ENCODE measurements around the gene KIAA1671. TPM values are rescaled to one million over a fixed set of nuclear protein-coding genes. Genes with fewer than 3 reads are reported as not detected.

Gene KIAA1671
- total and polyA plus RNA-seq, 2 of the 13 experiments (the other 11 are each of a cell fraction or from before 2014, with no cell fraction given) = 13.5 to 13.6 TPM

GRCh38 chr22:24954856-24955255 is 2.3 kb downstream of the KIAA1671 start (continued):
- no peak for TF ChIP-seq AHDC1 (CRISPR knock-in tag; IDR thresholded peaks at IDR 0.05; ENCODE audit: borderline replicate concordance)

GRCh38 chr22:24957043-24957442 is 4.5 kb downstream of the KIAA1671 start:
- ATAC-seq (no peak), DNase-seq (ENCODE audit: low spot score) (no peak), FAIRE-seq (no peak)
- H3K4me3 ChIP-seq (replicated peaks in 1 of 3; ENCODE audit: insufficient read depth in 1 of 3, low read depth in 2 of 3, low read length in 3 of 3) = no peak overlapping the region
- H3K36me3 ChIP-seq (replicated peaks in 1 of 2; ENCODE audit: control insufficient read depth in 1 of 2, insufficient read depth in 2 of 2, low read length in 2 of 2) = 0 out of 5 replicates have a peak, but pooled peaks cover 0 to 2% of the 10 kb centered on the region in 2 experiments
- ChIA-PET CTCF (ENCODE audit: low intra/inter-chr PET ratio, low total read pairs) (no interaction called here), POLR2A (no interaction called here)
- H2AFZ ChIP-seq (ENCODE audit: low read length) = no peak overlapping the region
- no peaks in the 10 kb centered on the region for H4K20me1 ChIP-seq (ENCODE audit: insufficient read depth, low read length)
- no peak overlapping the region for H3K4me2 ChIP-seq (ENCODE audit: low read depth, low read length)
- WGBS (ENCODE audit: low lambda C conversion rate) = 92% methylated on average over 2 of the region's 2 CpGs
- H3K9ac ChIP-seq (ENCODE audit: insufficient read depth, low read depth, low read length) = no peak overlapping the region
- in situ Hi-C loops (cut with HindIII; ENCODE audit: extremely low pct_ligation_motif_present, low pct_unique_long_range_greater_than_20kb) (no loop called here), intact Hi-C loops (cut with micrococcal nuclease; ENCODE audit: unreplicated experiment) (no loop called here)
- no peak for TF ChIP-seq SATB2 (CRISPR knock-in tag; IDR thresholded peaks at IDR 0.05)
- no peak for TF ChIP-seq CTCF (CRISPR knock-in tag; IDR thresholded peaks at IDR 0.05)
- no peak for TF ChIP-seq HCFC1 (IDR thresholded peaks at IDR 0.05; ENCODE audit: low read depth, low read length)
- TF ChIP-seq ZNF737 (CRISPR knock-in tag; IDR thresholded peaks at IDR 0.05; ENCODE audit: borderline replicate concordance) = no peak
- no peak for TF ChIP-seq PHF8 (CRISPR knock-in tag; IDR thresholded peaks at IDR 0.05)
- no peak for TF ChIP-seq STAG1 (CRISPR knock-in tag; IDR thresholded peaks at IDR 0.05)
- no peaks in the 10 kb centered on the region for H3K9me3 ChIP-seq (ENCODE audit: low read length)
- peaks cover 55% of the 10 kb centered on the region for H3K79me2 ChIP-seq (ENCODE audit: insufficient read depth, low read length)
- BruUV-seq (replicated peaks) = no TSS peak
- H3K27me3 ChIP-seq (ENCODE audit: control insufficient read depth in 1 of 2, insufficient read depth in 2 of 2, low read length in 2 of 2) = no peaks in the 10 kb centered on the region
- no peak overlapping the region for H3K27ac ChIP-seq (ENCODE audit: extremely low read length, insufficient read depth, low read length)
- H3K4me1 ChIP-seq (ENCODE audit: insufficient read depth, low read length) = peaks cover 26% of the 10 kb centered on the region
